SK-N-SH (cell line): ENCODE results near the gene BBS9. TPM values are rescaled to one million over a fixed set of nuclear protein-coding genes. Genes with fewer than 3 reads are reported as not detected.

ENCODE experiments used
- CTCF ChIA-PET: fragments of 300-600, 350-600 bp; formaldehyde crosslinking; extraction: SDS; loops from one replicate; lab custom pipeline; 2021; lab: Yijun Ruan, JAX
- POLR2A ChIA-PET: fragments of 350-600 bp; sonication (Branson Sonifier 250); formaldehyde crosslinking; extraction: SDS; loops from one replicate; lab custom pipeline; 2020; ENCODE audit warnings: antibody characterized with exemption, inconsistent platforms; lab: Yijun Ruan, JAX
- DNase-seq: peaks from one replicate; pipeline ENCODE4 v3.0.0; 2012
- H2AFZ ChIP-seq: fragments of 200-600 bp; sonication (generic); 2 replicates; pipeline ENCODE4 v1.8.1; 2016; ENCODE audit warnings: antibody characterized with exemption, mild to moderate bottlenecking, low read depth
- H3F3A ChIP-seq: fragments of 200-600 bp; sonication (generic); replicated peaks from 2 replicates; pipeline ENCODE3; 2016; ENCODE audit warnings: antibody characterized with exemption, mild to moderate bottlenecking; ENCODE audit not compliant: insufficient read depth
- H3K27ac ChIP-seq, 2 experiments: fragments of 200-500 bp in 1 of 2; fragments of 200-600 bp in 1 of 2; sonication (Bioruptor generic) in 1 of 2; sonication (generic), shearing (Covaris generic) in 1 of 2; 2 replicates each; pipeline versions ENCODE4 v1.5.1 to v1.6.1; 2014 to 2016; ENCODE audit warnings: low read depth in 2 of 2, inconsistent platforms in 1 of 2, low read length in 1 of 2, mild to moderate bottlenecking in 1 of 2, mixed read lengths in 1 of 2
- H3K27me3 ChIP-seq: fragments of 200-600 bp; sonication (generic), shearing (Covaris generic); 2 replicates; pipeline ENCODE4 v1.6.1; 2016; ENCODE audit warnings: mixed run types; ENCODE audit not compliant: insufficient read depth
- H3K36me3 ChIP-seq, 2 experiments: fragments of 200-500 bp in 1 of 2; fragments of 200-600 bp in 1 of 2; sonication (Bioruptor generic) in 1 of 2; sonication (generic) in 1 of 2; replicated peaks in 1 of 2; 2 replicates each; pipeline versions ENCODE3 to v1.5.1; 2014 to 2016; ENCODE audit warnings: low read length in 1 of 2, mild to moderate bottlenecking in 1 of 2; ENCODE audit not compliant: insufficient read depth in 2 of 2, control insufficient read depth in 1 of 2
- H3K4me1 ChIP-seq, 2 experiments: fragments of 200-500 bp in 1 of 2; fragments of 200-600 bp in 1 of 2; sonication (Bioruptor generic) in 1 of 2; sonication (generic), shearing (Covaris generic) in 1 of 2; 2 replicates each; pipeline versions ENCODE4 v1.5.1 to v1.6.1; 2014 to 2016; ENCODE audit warnings: low read depth in 1 of 2, low read length in 1 of 2, mixed run types in 1 of 2; ENCODE audit not compliant: insufficient read depth in 2 of 2, control insufficient read depth in 1 of 2
- H3K4me2 ChIP-seq: fragments of 200-600 bp; sonication (generic), shearing (Covaris generic); 2 replicates; pipeline ENCODE4 v1.6.1; 2017; ENCODE audit warnings: mixed run types
- H3K4me3 ChIP-seq, 2 experiments: fragments of 200-500 bp in 1 of 2; fragments of 200-600 bp in 1 of 2; sonication (Bioruptor generic) in 1 of 2; sonication (generic), shearing (Covaris generic) in 1 of 2; 2 replicates each; pipeline versions ENCODE4 v1.5.1 to v1.8.1; 2014 to 2016; ENCODE audit warnings: low read depth in 2 of 2, inconsistent platforms in 1 of 2, low read length in 1 of 2, mild to moderate bottlenecking in 1 of 2, mixed read lengths in 1 of 2, moderate library complexity in 1 of 2
- H3K79me2 ChIP-seq: fragments of 200-600 bp; sonication (generic); 2 replicates; pipeline ENCODE4 v1.8.1; 2017; ENCODE audit warnings: mild to moderate bottlenecking; ENCODE audit not compliant: insufficient read depth
- H3K9ac ChIP-seq: fragments of 200-600 bp; sonication (generic); 2 replicates; pipeline ENCODE4 v1.6.1; 2017; ENCODE audit warnings: mixed run types
- H3K9me2 ChIP-seq: fragments of 200-600 bp; sonication (generic); 2 replicates; pipeline ENCODE4 v1.6.1; 2017; ENCODE audit warnings: mixed run types
- H3K9me3 ChIP-seq: fragments of 200-600 bp; sonication (generic); 2 replicates; pipeline ENCODE4 v1.6.1; 2017; ENCODE audit warnings: mixed run types, mild to moderate bottlenecking, moderate library complexity
- H4K20me1 ChIP-seq: fragments of 200-600 bp; sonication (generic); 2 replicates; pipeline ENCODE4 v1.6.1; 2017; ENCODE audit warnings: mild to moderate bottlenecking, mixed run types; ENCODE audit not compliant: insufficient read depth
- CHD2 ChIP-seq: fragments of 150-350 bp; IDR thresholded peaks from 2 replicates; pipeline ENCODE4 v1.6.1; 2018; ENCODE audit warnings: low read length; ENCODE audit not compliant: partially characterized antibody
- CTCF ChIP-seq: fragments of 200-600 bp; sonication (generic); IDR thresholded peaks from 2 replicates; pipeline ENCODE4 v1.6.1; 2017; ENCODE audit warnings: antibody characterized with exemption, mild to moderate bottlenecking, moderate library complexity
- ELF1 ChIP-seq: IDR thresholded peaks from 2 replicates; pipeline ENCODE4 v1.4.0; 2012
- FOXJ3 ChIP-seq: sonication (generic); formaldehyde crosslinking; IDR thresholded peaks from 2 replicates; pipeline ENCODE4 v1.5.1; 2020; ENCODE audit warnings: mild to moderate bottlenecking, missing genetic modification reagents
- GATA2 ChIP-seq: sonication (generic); formaldehyde crosslinking; IDR thresholded peaks from 2 replicates; pipeline ENCODE4 v1.5.0; 2020; ENCODE audit warnings: mild to moderate bottlenecking, missing genetic modification reagents
- MAX ChIP-seq: IDR thresholded peaks from 2 replicates; pipeline ENCODE4 v1.4.0; 2012; ENCODE audit warnings: low read depth
- PBX3 ChIP-seq: IDR thresholded peaks from 2 replicates; pipeline ENCODE4; 2012
- RCOR1 ChIP-seq: fragments of 150-350 bp; IDR thresholded peaks from 2 replicates; pipeline ENCODE4 v1.6.1; 2017; ENCODE audit warnings: antibody characterized with exemption, low read length
- REST ChIP-seq: IDR thresholded peaks from 2 replicates; pipeline ENCODE4 v1.6.1; 2012; ENCODE audit warnings: mild to moderate bottlenecking, low read depth, low read length, moderate library complexity
- RXRA ChIP-seq: IDR thresholded peaks from 2 replicates; pipeline ENCODE4 v1.4.0; 2012; ENCODE audit warnings: low read depth, mild to moderate bottlenecking, borderline replicate concordance
- SIN3A ChIP-seq: IDR thresholded peaks from 2 replicates; pipeline ENCODE4 v1.6.1; 2012; ENCODE audit warnings: low read depth, mild to moderate bottlenecking, low read length, moderate library complexity, borderline replicate concordance
- SMC3 ChIP-seq: IDR thresholded peaks from 2 replicates; pipeline ENCODE4 v1.6.1; 2012; ENCODE audit warnings: low read depth, low read length, improper control_type of control experiment
- TEAD4 ChIP-seq: IDR thresholded peaks from 2 replicates; pipeline ENCODE4 v1.4.0; 2012; ENCODE audit warnings: mild to moderate bottlenecking, borderline replicate concordance; ENCODE audit not compliant: insufficient read depth
- USF1 ChIP-seq: IDR thresholded peaks from 2 replicates; pipeline ENCODE4 v1.4.0; 2012; ENCODE audit warnings: low read depth, borderline replicate concordance
- YY1 ChIP-seq: IDR thresholded peaks from 2 replicates; pipeline ENCODE4 v1.4.0; 2012; ENCODE audit warnings: low read depth, mild to moderate bottlenecking
- ZBTB33 ChIP-seq: IDR thresholded peaks from 2 replicates; pipeline ENCODE4 v1.4.0; 2012; ENCODE audit warnings: low read depth, borderline replicate concordance
- WGBS: methylation state at CpG from one replicate; pipeline ENCODE4 v1.1.6; 2017; ENCODE audit warnings: low lambda C conversion rate; 5-methylcytosine and 5-hydroxymethylcytosine counted together
- polyA plus RNA-seq, 3 experiments: library from polyadenylated mRNA; depleted of rRNA; stranded (reverse); fragments of >200 nt; gene quantifications; 2 replicates each; pipeline ENCODE4 v1.2.3, GENCODE V29; 2012

BBS9 gene
- polyA plus RNA-seq, 1 of the 3 experiments (the other 2 are of a cell fraction): 7.5 TPM

- Histone ChIP-seq H3F3A (no peaks in the 10 kb centered on the region), H3K9ac (no peak overlapping the region), H3K9me3 (no peaks in the 10 kb centered on the region), H3K9me2 (no peaks in the 10 kb centered on the region), H3K27ac (no peak overlapping the region), H3K36me3 (peaks cover 0 to 6% of the 10 kb centered on the region in 2 experiments), H3K27me3 (no peaks in the 10 kb centered on the region), H2AFZ (no peak overlapping the region), H3K4me1 (no peaks in the 10 kb centered on the region), H3K4me3 (no peak overlapping the region), H3K79me2 (no peaks in the 10 kb centered on the region), H3K4me2 (no peak overlapping the region), H4K20me1 (no peaks in the 10 kb centered on the region)
- ChIA-PET CTCF (no interaction called here), POLR2A (no interaction called here)
- no peak for DNase-seq
- TF ChIP-seq CHD2: no peak
- TF ChIP-seq TEAD4: no peak
- no peak for TF ChIP-seq SMC3
- no peak for TF ChIP-seq ZBTB33
- TF ChIP-seq PBX3: no peak
- no peak for TF ChIP-seq GATA2 (CRISPR knock-in tag)
- TF ChIP-seq FOXJ3 (CRISPR knock-in tag): no peak
- no peak for TF ChIP-seq RCOR1
- TF ChIP-seq CTCF: no peak
- TF ChIP-seq ELF1: no peak
- no peak for TF ChIP-seq MAX
- TF ChIP-seq YY1: no peak
- no peak for TF ChIP-seq SIN3A
- TF ChIP-seq REST: no peak
- TF ChIP-seq RXRA: no peak
- no peak for TF ChIP-seq USF1
- 83% methylated on average over 3 of the region's 3 CpGs for WGBS
Observed at GRCh38 chr7:33373195-33373594, 243.8 kb downstream of the BBS9 start.
